HepG2 (cell line): Measurements from ENCODE around the gene PGGT1B. TPM values are rescaled to one million over a fixed set of nuclear protein-coding genes. Genes with fewer than 3 reads are reported as not detected.

ENCODE experiments used
- ATAC-seq: fragments of 200-7000 bp; cut with Tn5 transposase; 3 replicates; pipeline ENCODE4 v1.9.1; 2020; ENCODE audit warnings: mild to moderate bottlenecking, moderate library complexity
- BruUV-seq: library from RNA; stranded (reverse); fragments of 400-500 nt; replicated peaks from 2 replicates; lab custom pipeline; 2021; lab: Mats Ljungman, UMichigan
- CTCF ChIA-PET: fragments of 300-600 bp; formaldehyde crosslinking; extraction: SDS; loops from one replicate; lab custom pipeline; 2021; ENCODE audit warnings: low total read pairs, inconsistent platforms, low intra/inter-chr PET ratio; lab: Yijun Ruan, JAX
- POLR2A ChIA-PET: fragments of 350-600 bp; sonication (Branson Sonifier 250); formaldehyde crosslinking; loops from one replicate; lab custom pipeline; 2020; ENCODE audit warnings: antibody characterized with exemption, inconsistent platforms; lab: Yijun Ruan, JAX
- DNase-seq: peaks from one replicate; pipeline ENCODE4 v3.0.0-alpha.2; 2015; ENCODE audit warnings: low spot score
- FAIRE-seq: peaks from 3 replicates; lab custom pipeline; 2011; peaks lifted over from hg19 to GRCh38; lab: Jason Lieb, UNC
- H2AFZ ChIP-seq: one replicate; pipeline ENCODE4 v1.6.1; 2011; ENCODE audit warnings: low read length, inconsistent platforms
- H3K27ac ChIP-seq: fragments of 300-600 bp; 3 replicates; pipeline ENCODE4 v1.8.0; 2011; ENCODE audit warnings: mixed run types, mild to moderate bottlenecking, mixed read lengths, low read length, inconsistent platforms; ENCODE audit not compliant: insufficient read depth; ENCODE audit errors: extremely low read length
- H3K27me3 ChIP-seq, 2 experiments: fragments of 200-600 bp in 1 of 2; 2 replicates in 1 of 2; 3 replicates in 1 of 2; pipeline versions ENCODE4 v1.6.0 to v1.8.0; 2011; ENCODE audit warnings: low read length in 2 of 2, mild to moderate bottlenecking in 2 of 2, moderate library complexity in 2 of 2, inconsistent platforms in 1 of 2; ENCODE audit not compliant: insufficient read depth in 2 of 2, control insufficient read depth in 1 of 2
- H3K36me3 ChIP-seq, 2 experiments: fragments of 200-600 bp in 1 of 2; replicated peaks in 1 of 2; 2 replicates in 1 of 2; 3 replicates in 1 of 2; pipeline versions ENCODE4 v1.5.1 to v1.8.0; 2011; ENCODE audit warnings: low read length in 2 of 2, inconsistent platforms in 1 of 2; ENCODE audit not compliant: insufficient read depth in 2 of 2, control insufficient read depth in 1 of 2
- H3K4me1 ChIP-seq: 2 replicates; pipeline ENCODE4 v1.5.1; 2012; ENCODE audit warnings: low read length, inconsistent platforms; ENCODE audit not compliant: insufficient read depth
- H3K4me2 ChIP-seq: 2 replicates; pipeline ENCODE4 v1.6.0; 2011; ENCODE audit warnings: low read depth, low read length, inconsistent platforms
- H3K4me3 ChIP-seq, 3 experiments: fragments of 200-600 bp in 1 of 3; sonication (generic), shearing (Covaris generic) in 1 of 3; replicated peaks in 1 of 3; 2 replicates each; pipeline ENCODE4 v1.5.1; 2011 to 2016; ENCODE audit warnings: low read length in 3 of 3, inconsistent platforms in 2 of 3, low read depth in 2 of 3, mild to moderate bottlenecking in 2 of 3, control low read depth in 1 of 3, mixed read lengths in 1 of 3; ENCODE audit not compliant: insufficient read depth in 1 of 3
- H3K79me2 ChIP-seq: one replicate; pipeline ENCODE4 v1.6.1; 2011; ENCODE audit warnings: low read length, inconsistent platforms; ENCODE audit not compliant: insufficient read depth
- H3K9ac ChIP-seq: 2 replicates; pipeline ENCODE4 v1.6.0; 2011; ENCODE audit warnings: mild to moderate bottlenecking, low read depth, low read length, inconsistent platforms; ENCODE audit not compliant: insufficient read depth
- H3K9me3 ChIP-seq: 2 replicates; pipeline ENCODE4 v1.5.1; 2012; ENCODE audit warnings: mild to moderate bottlenecking, low read length
- H4K20me1 ChIP-seq: 2 replicates; pipeline ENCODE4 v1.6.0; 2011; ENCODE audit warnings: inconsistent platforms, mild to moderate bottlenecking, low read length, moderate library complexity; ENCODE audit not compliant: insufficient read depth
- AGO2 ChIP-seq: fragments of 200-400 bp; formaldehyde crosslinking; optimal IDR thresholded peaks from 2 replicates; pipeline ENCODE3; 2017; ENCODE audit warnings: mild to moderate bottlenecking, low read depth, low read length, moderate library complexity
- HNRNPUL1 ChIP-seq: fragments of 200-400 bp; formaldehyde crosslinking; IDR thresholded peaks from 2 replicates; pipeline ENCODE4 v1.6.1; 2017; ENCODE audit warnings: low read depth, mild to moderate bottlenecking, low read length, moderate library complexity
- MED8 ChIP-seq: sonication (generic); formaldehyde crosslinking; IDR thresholded peaks from 2 replicates; pipeline ENCODE4 v1.8.1; 2023; ENCODE audit warnings: mild to moderate bottlenecking, missing genetic modification reagents; ENCODE audit not compliant: insufficient replicate concordance
- PHF20 ChIP-seq: sonication (generic); formaldehyde crosslinking; IDR thresholded peaks from 2 replicates; pipeline ENCODE4 v1.5.0; 2020; ENCODE audit warnings: mild to moderate bottlenecking, missing genetic modification reagents
- POLR2AphosphoS5 ChIP-seq: IDR thresholded peaks from 2 replicates; pipeline ENCODE4 v1.6.1; 2012; ENCODE audit warnings: low read depth, low read length
- ZFP62 ChIP-seq: sonication (generic); formaldehyde crosslinking; IDR thresholded peaks from 2 replicates; pipeline ENCODE4 v1.4.0; 2020; ENCODE audit warnings: missing genetic modification reagents
- ZNF598 ChIP-seq: sonication (generic); formaldehyde crosslinking; IDR thresholded peaks from 2 replicates; pipeline ENCODE4 v1.5.1; 2020; ENCODE audit warnings: mild to moderate bottlenecking, missing genetic modification reagents, borderline replicate concordance
- ZNF766 ChIP-seq: sonication (generic); formaldehyde crosslinking; IDR thresholded peaks from 2 replicates; pipeline ENCODE4 v1.5.0; 2020; ENCODE audit warnings: missing genetic modification reagents, borderline replicate concordance
- WGBS: methylation state at CpG from one replicate; pipeline ENCODE4 v1.1.6; 2017; ENCODE audit warnings: low lambda C conversion rate; 5-methylcytosine and 5-hydroxymethylcytosine counted together
- in situ Hi-C: cut with HindIII; loops from 2 replicates; pipeline ENCODE4 v1.10.0; 2017; ENCODE audit warnings: low pct_unique_long_range_greater_than_20kb; ENCODE audit not compliant: extremely low pct_ligation_motif_present
- intact Hi-C: fragments of 100-400 bp; cut with micrococcal nuclease; formaldehyde crosslinking; loops from one replicate; pipeline ENCODE4 v1.10.0; 2022; ENCODE audit not compliant: unreplicated experiment
- polyA plus RNA-seq, 8 experiments: library from polyadenylated mRNA; depleted of rRNA in 3 of 8; stranded (reverse) in 7 of 8; unstranded in 1 of 8; fragments of >200 nt; fragmentation: Illumina TruSeq in 4 of 8; extraction: Trizol in 4 of 8; gene quantifications; 2 replicates each; pipeline versions ENCODE4 v1.2.1 to v1.2.3, GENCODE V29; 2011 to 2016; ENCODE audit warnings: low read depth in 4 of 8, missing spikeins in 1 of 8, mixed read lengths in 1 of 8; ENCODE audit not compliant: insufficient read depth in 1 of 8
- total RNA-seq, 5 experiments: library from RNA; depleted of rRNA; stranded (reverse); fragments of >200 nt; fragmentation: Illumina TruSeq; extraction: Trizol; gene quantifications; 2 replicates each; pipeline ENCODE4 v1.2.3, GENCODE V29; 2016; ENCODE audit warnings: low read depth in 1 of 5
- TF ChIP-seq, protein P1 (sequence below): sonication (generic); formaldehyde crosslinking; IDR thresholded peaks from 2 replicates; pipeline ENCODE4 v1.4.0; 2020; ENCODE audit warnings: missing genetic modification reagents
- TF ChIP-seq, protein P2 (sequence below): IDR thresholded peaks from 2 replicates; pipeline ENCODE4 v1.6.1; 2018; ENCODE audit warnings: missing genetic modification reagents
- TF ChIP-seq, protein P3 (sequence below): sonication (generic); formaldehyde crosslinking; IDR thresholded peaks from 2 replicates; pipeline ENCODE4 v1.9.0; 2021; ENCODE audit warnings: missing genetic modification reagents, mild to moderate bottlenecking, borderline replicate concordance
- TF ChIP-seq, protein P4 (sequence below): sonication (generic); formaldehyde crosslinking; IDR thresholded peaks from 2 replicates; pipeline ENCODE4 v1.8.0; 2023; ENCODE audit warnings: mild to moderate bottlenecking, missing genetic modification reagents
- TF ChIP-seq, protein P5 (sequence below): sonication (generic); formaldehyde crosslinking; IDR thresholded peaks from 2 replicates; pipeline ENCODE4 v1.4.0; 2020; ENCODE audit warnings: missing genetic modification reagents

Gene PGGT1B
- total and polyA plus RNA-seq, 2 of the 13 experiments (the other 11 are each of a cell fraction or from before 2014, with no cell fraction given): 2.4 to 42.7 TPM

DNA sequence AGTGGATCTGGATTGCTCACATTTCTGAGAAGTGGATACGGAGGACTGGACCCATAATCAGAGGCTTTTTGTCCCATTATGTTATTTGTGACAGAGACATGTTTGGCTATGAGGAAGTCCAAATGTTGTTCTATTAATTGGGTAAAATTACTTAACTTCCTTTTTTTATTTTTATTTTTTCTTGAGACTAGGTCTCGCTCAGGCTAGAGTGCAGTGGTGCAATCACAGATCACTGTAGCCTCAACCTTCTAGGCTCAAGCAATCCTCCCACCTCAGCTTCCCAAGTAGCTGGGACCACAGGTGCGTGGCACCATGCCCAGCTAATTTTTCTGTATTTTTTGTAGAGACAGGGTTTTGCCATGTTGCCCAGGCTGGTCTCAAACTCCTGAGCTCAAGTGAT lies 11.9 kb upstream of the PGGT1B start:
- Histone ChIP-seq H4K20me1 (no peaks in the 10 kb centered on the region), H3K4me1 (no peaks in the 10 kb centered on the region), H3K9ac (no peak overlapping the region), H2AFZ (no peak overlapping the region), H3K4me2 (no peak overlapping the region), H3K9me3 (no peaks in the 10 kb centered on the region), H3K79me2 (no peaks in the 10 kb centered on the region), H3K4me3 (no peak overlapping the region), H3K27ac (no peak overlapping the region), H3K27me3 (no peaks in the 10 kb centered on the region), H3K36me3 (no peaks in the 10 kb centered on the region)
- ATAC-seq: no peak
- WGBS: 99% methylated on average over 3 of the region's 3 CpGs
- FAIRE-seq: no peak
- ChIA-PET CTCF (no interaction called here), POLR2A (no interaction called here)
- intact Hi-C loops: no loop called here
- DNase-seq: no peak
- no TSS peak for BruUV-seq
- in situ Hi-C loops: no loop called here
- TF ChIP-seq, protein P1, sequence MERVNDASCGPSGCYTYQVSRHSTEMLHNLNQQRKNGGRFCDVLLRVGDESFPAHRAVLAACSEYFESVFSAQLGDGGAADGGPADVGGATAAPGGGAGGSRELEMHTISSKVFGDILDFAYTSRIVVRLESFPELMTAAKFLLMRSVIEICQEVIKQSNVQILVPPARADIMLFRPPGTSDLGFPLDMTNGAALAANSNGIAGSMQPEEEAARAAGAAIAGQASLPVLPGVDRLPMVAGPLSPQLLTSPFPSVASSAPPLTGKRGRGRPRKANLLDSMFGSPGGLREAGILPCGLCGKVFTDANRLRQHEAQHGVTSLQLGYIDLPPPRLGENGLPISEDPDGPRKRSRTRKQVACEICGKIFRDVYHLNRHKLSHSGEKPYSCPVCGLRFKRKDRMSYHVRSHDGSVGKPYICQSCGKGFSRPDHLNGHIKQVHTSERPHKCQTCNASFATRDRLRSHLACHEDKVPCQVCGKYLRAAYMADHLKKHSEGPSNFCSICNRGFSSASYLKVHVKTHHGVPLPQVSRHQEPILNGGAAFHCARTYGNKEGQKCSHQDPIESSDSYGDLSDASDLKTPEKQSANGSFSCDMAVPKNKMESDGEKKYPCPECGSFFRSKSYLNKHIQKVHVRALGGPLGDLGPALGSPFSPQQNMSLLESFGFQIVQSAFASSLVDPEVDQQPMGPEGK: no peak
- TF ChIP-seq POLR2AphosphoS5: no peak
- no peak for TF ChIP-seq MED8 (CRISPR knock-in tag)
- TF ChIP-seq, protein P2, sequence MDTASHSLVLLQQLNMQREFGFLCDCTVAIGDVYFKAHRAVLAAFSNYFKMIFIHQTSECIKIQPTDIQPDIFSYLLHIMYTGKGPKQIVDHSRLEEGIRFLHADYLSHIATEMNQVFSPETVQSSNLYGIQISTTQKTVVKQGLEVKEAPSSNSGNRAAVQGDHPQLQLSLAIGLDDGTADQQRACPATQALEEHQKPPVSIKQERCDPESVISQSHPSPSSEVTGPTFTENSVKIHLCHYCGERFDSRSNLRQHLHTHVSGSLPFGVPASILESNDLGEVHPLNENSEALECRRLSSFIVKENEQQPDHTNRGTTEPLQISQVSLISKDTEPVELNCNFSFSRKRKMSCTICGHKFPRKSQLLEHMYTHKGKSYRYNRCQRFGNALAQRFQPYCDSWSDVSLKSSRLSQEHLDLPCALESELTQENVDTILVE (CRISPR knock-in tag): no peak
- TF ChIP-seq, protein P3, sequence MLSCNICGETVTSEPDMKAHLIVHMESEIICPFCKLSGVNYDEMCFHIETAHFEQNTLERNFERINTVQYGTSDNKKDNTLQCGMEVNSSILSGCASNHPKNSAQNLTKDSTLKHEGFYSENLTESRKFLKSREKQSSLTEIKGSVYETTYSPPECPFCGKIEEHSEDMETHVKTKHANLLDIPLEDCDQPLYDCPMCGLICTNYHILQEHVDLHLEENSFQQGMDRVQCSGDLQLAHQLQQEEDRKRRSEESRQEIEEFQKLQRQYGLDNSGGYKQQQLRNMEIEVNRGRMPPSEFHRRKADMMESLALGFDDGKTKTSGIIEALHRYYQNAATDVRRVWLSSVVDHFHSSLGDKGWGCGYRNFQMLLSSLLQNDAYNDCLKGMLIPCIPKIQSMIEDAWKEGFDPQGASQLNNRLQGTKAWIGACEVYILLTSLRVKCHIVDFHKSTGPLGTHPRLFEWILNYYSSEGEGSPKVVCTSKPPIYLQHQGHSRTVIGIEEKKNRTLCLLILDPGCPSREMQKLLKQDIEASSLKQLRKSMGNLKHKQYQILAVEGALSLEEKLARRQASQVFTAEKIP (CRISPR knock-in tag): no peak
- TF ChIP-seq, protein P4, sequence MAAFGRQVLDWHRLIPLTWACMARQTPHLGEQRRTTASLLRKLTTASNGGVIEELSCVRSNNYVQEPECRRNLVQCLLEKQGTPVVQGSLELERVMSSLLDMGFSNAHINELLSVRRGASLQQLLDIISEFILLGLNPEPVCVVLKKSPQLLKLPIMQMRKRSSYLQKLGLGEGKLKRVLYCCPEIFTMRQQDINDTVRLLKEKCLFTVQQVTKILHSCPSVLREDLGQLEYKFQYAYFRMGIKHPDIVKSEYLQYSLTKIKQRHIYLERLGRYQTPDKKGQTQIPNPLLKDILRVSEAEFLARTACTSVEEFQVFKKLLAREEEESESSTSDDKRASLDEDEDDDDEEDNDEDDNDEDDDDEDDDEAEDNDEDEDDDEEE: no peak
- TF ChIP-seq ZNF766 (CRISPR knock-in tag): no peak
- no peak for TF ChIP-seq ZNF598
- no peak for TF ChIP-seq HNRNPUL1
- no peak for TF ChIP-seq PHF20 (CRISPR knock-in tag)
- TF ChIP-seq, protein P5, sequence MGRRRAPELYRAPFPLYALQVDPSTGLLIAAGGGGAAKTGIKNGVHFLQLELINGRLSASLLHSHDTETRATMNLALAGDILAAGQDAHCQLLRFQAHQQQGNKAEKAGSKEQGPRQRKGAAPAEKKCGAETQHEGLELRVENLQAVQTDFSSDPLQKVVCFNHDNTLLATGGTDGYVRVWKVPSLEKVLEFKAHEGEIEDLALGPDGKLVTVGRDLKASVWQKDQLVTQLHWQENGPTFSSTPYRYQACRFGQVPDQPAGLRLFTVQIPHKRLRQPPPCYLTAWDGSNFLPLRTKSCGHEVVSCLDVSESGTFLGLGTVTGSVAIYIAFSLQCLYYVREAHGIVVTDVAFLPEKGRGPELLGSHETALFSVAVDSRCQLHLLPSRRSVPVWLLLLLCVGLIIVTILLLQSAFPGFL: no peak
- no peak for TF ChIP-seq AGO2
- no peak for TF ChIP-seq ZFP62 (CRISPR knock-in tag)
